ENCODE measurements around the gene KCNJ18. TPM values are rescaled to one million over a fixed set of nuclear protein-coding genes. Genes with fewer than 3 reads are reported as not detected.
"Not testable (repeated sequence)": the region's sequence is repeated elsewhere in the genome, so short reads cannot be mapped to it uniquely, and the experiment has no call there.

The KCNJ18 gene
- total RNA-seq, 1 experiment from 2014 or later, result not detected

- Histone ChIP-seq H4K20me1 (ENCODE audit: insufficient read depth, low read depth, low read length) (no peaks in the 10 kb centered on the region), H3K36me3 (ENCODE audit: insufficient read depth, low read length) (no peaks in the 10 kb centered on the region), H2AFZ (ENCODE audit: low read length) (no peak overlapping the region), H3K9me3 (ENCODE audit: low read length) (no peaks in the 10 kb centered on the region), H3K9me2 (replicated peaks; ENCODE audit: insufficient read depth, low read length) (no peaks in the 10 kb centered on the region), H3K27ac (ENCODE audit: low read length) (no peak overlapping the region), H3K4me3 (ENCODE audit: low read length) (no peak overlapping the region), H3K4me1 (ENCODE audit: low read length) (no peaks in the 10 kb centered on the region), H3K27me3 (ENCODE audit: low read length) (no peaks in the 10 kb centered on the region), H3K79me2 (ENCODE audit: low read length) (no peaks in the 10 kb centered on the region), H3K4me2 (ENCODE audit: low read depth, low read length, poor library complexity, severe bottlenecking) (no peak overlapping the region), H3K9ac (ENCODE audit: low read length) (no peak overlapping the region)
- DNase-seq, result peak; percentile 15
Observed at GRCh38 chr17:21687136-21687953, 5.0 kb upstream of the KCNJ18 start.

- no peak for DNase-seq
- no peaks in the 10 kb centered on the region for H3K36me3 ChIP-seq (ENCODE audit: insufficient read depth, low read length)
- no peaks in the 10 kb centered on the region for H3K79me2 ChIP-seq (ENCODE audit: low read length)
Observed at GRCh38 chr17:21688293-21688949, 3.9 kb upstream of the KCNJ18 start.

GRCh38 chr17:21689604-21690003 is 2.7 kb upstream of the KCNJ18 start:
- Histone ChIP-seq H4K20me1 (ENCODE audit: insufficient read depth, low read depth, low read length) (no peaks in the 10 kb centered on the region), H3K36me3 (ENCODE audit: insufficient read depth, low read length) (no peaks in the 10 kb centered on the region), H3K4me2 (ENCODE audit: low read depth, low read length, poor library complexity, severe bottlenecking) (no peak overlapping the region), H3K27ac (ENCODE audit: low read length) (no peak overlapping the region), H3K4me3 (ENCODE audit: low read length) (no peak overlapping the region), H3K79me2 (ENCODE audit: low read length) (no peaks in the 10 kb centered on the region), H3K9me3 (ENCODE audit: low read length) (no peaks in the 10 kb centered on the region), H2AFZ (ENCODE audit: low read length) (no peak overlapping the region), H3K27me3 (ENCODE audit: low read length) (no peaks in the 10 kb centered on the region), H3K4me1 (ENCODE audit: low read length) (no peaks in the 10 kb centered on the region), H3K9me2 (replicated peaks; ENCODE audit: insufficient read depth, low read length) (no peaks in the 10 kb centered on the region), H3K9ac (ENCODE audit: low read length) (no peak overlapping the region)
- peak; percentile 39 for DNase-seq

More at GRCh38 chr17:21688293-21688949, 3.9 kb upstream of the KCNJ18 start:
- no peaks in the 10 kb centered on the region for H3K4me1 ChIP-seq (ENCODE audit: low read length)
- H3K4me3 ChIP-seq (ENCODE audit: low read length), result no peak overlapping the region
- no peak overlapping the region for H3K4me2 ChIP-seq (ENCODE audit: low read depth, low read length, poor library complexity, severe bottlenecking)
- H3K9ac ChIP-seq (ENCODE audit: low read length), result no peak overlapping the region
- H3K9me2 ChIP-seq (replicated peaks; ENCODE audit: insufficient read depth, low read length), result no peaks in the 10 kb centered on the region
- no peaks in the 10 kb centered on the region for H3K27me3 ChIP-seq (ENCODE audit: low read length)
- no peak overlapping the region for H2AFZ ChIP-seq (ENCODE audit: low read length)
- no peaks in the 10 kb centered on the region for H3K9me3 ChIP-seq (ENCODE audit: low read length)
- H3K27ac ChIP-seq (ENCODE audit: low read length), result no peak overlapping the region
- no peaks in the 10 kb centered on the region for H4K20me1 ChIP-seq (ENCODE audit: insufficient read depth, low read depth, low read length)

- DNase-seq; H3K36me3 ChIP-seq (ENCODE audit: insufficient read depth, low read length); H3K27ac ChIP-seq (ENCODE audit: low read length); H3K27me3 ChIP-seq (ENCODE audit: low read length); H3K9me3 ChIP-seq (ENCODE audit: low read length); H4K20me1 ChIP-seq (ENCODE audit: insufficient read depth, low read depth, low read length); H3K4me3 ChIP-seq (ENCODE audit: low read length); H3K79me2 ChIP-seq (ENCODE audit: low read length); H3K9me2 ChIP-seq (replicated peaks; ENCODE audit: insufficient read depth, low read length); H3K9ac ChIP-seq (ENCODE audit: low read length); H2AFZ ChIP-seq (ENCODE audit: low read length); H3K4me2 ChIP-seq (ENCODE audit: low read depth, low read length, poor library complexity, severe bottlenecking); H3K4me1 ChIP-seq (ENCODE audit: low read length): not testable (repeated sequence)
Observed at GRCh38 chr17:21690811-21691210, 1.5 kb upstream of the KCNJ18 start.

GRCh38 chr17:21691481-21691880 is 842 bp upstream of the KCNJ18 start:
- H3K9ac ChIP-seq (ENCODE audit: low read length); H3K27me3 ChIP-seq (ENCODE audit: low read length); H3K4me3 ChIP-seq (ENCODE audit: low read length); H2AFZ ChIP-seq (ENCODE audit: low read length); H4K20me1 ChIP-seq (ENCODE audit: insufficient read depth, low read depth, low read length); H3K4me2 ChIP-seq (ENCODE audit: low read depth, low read length, poor library complexity, severe bottlenecking); H3K79me2 ChIP-seq (ENCODE audit: low read length); DNase-seq; H3K9me2 ChIP-seq (replicated peaks; ENCODE audit: insufficient read depth, low read length); H3K27ac ChIP-seq (ENCODE audit: low read length); H3K9me3 ChIP-seq (ENCODE audit: low read length); H3K4me1 ChIP-seq (ENCODE audit: low read length); H3K36me3 ChIP-seq (ENCODE audit: insufficient read depth, low read length): not testable (repeated sequence)

GRCh38 chr17:21692704-21693065 is 362 bp downstream of the KCNJ18 start:
- H3K79me2 ChIP-seq (ENCODE audit: low read length); H2AFZ ChIP-seq (ENCODE audit: low read length); H4K20me1 ChIP-seq (ENCODE audit: insufficient read depth, low read depth, low read length); H3K27me3 ChIP-seq (ENCODE audit: low read length); H3K36me3 ChIP-seq (ENCODE audit: insufficient read depth, low read length); H3K9me3 ChIP-seq (ENCODE audit: low read length); H3K9ac ChIP-seq (ENCODE audit: low read length); H3K4me1 ChIP-seq (ENCODE audit: low read length); H3K9me2 ChIP-seq (replicated peaks; ENCODE audit: insufficient read depth, low read length); H3K27ac ChIP-seq (ENCODE audit: low read length); H3K4me3 ChIP-seq (ENCODE audit: low read length); H3K4me2 ChIP-seq (ENCODE audit: low read depth, low read length, poor library complexity, severe bottlenecking): not testable (repeated sequence)
- DNase-seq, result peak; percentile 25

- not testable (repeated sequence) for H4K20me1 ChIP-seq (ENCODE audit: insufficient read depth, low read depth, low read length); H3K9ac ChIP-seq (ENCODE audit: low read length); H3K9me3 ChIP-seq (ENCODE audit: low read length); H2AFZ ChIP-seq (ENCODE audit: low read length); H3K36me3 ChIP-seq (ENCODE audit: insufficient read depth, low read length); H3K4me1 ChIP-seq (ENCODE audit: low read length); H3K4me3 ChIP-seq (ENCODE audit: low read length); H3K27ac ChIP-seq (ENCODE audit: low read length); H3K9me2 ChIP-seq (replicated peaks; ENCODE audit: insufficient read depth, low read length); H3K4me2 ChIP-seq (ENCODE audit: low read depth, low read length, poor library complexity, severe bottlenecking); H3K27me3 ChIP-seq (ENCODE audit: low read length); H3K79me2 ChIP-seq (ENCODE audit: low read length)
- DNase-seq, result peak; percentile 34
Observed at GRCh38 chr17:21693391-21693796, 1.1 kb downstream of the KCNJ18 start.

GRCh38 chr17:21693937-21694336 is 1.6 kb downstream of the KCNJ18 start:
- not testable (repeated sequence) for H3K27ac ChIP-seq (ENCODE audit: low read length); H3K27me3 ChIP-seq (ENCODE audit: low read length); H3K9me2 ChIP-seq (replicated peaks; ENCODE audit: insufficient read depth, low read length); H2AFZ ChIP-seq (ENCODE audit: low read length); H3K9ac ChIP-seq (ENCODE audit: low read length); H3K4me3 ChIP-seq (ENCODE audit: low read length); H4K20me1 ChIP-seq (ENCODE audit: insufficient read depth, low read depth, low read length); H3K4me1 ChIP-seq (ENCODE audit: low read length); H3K79me2 ChIP-seq (ENCODE audit: low read length); H3K9me3 ChIP-seq (ENCODE audit: low read length); H3K4me2 ChIP-seq (ENCODE audit: low read depth, low read length, poor library complexity, severe bottlenecking); H3K36me3 ChIP-seq (ENCODE audit: insufficient read depth, low read length)
- peak; percentile 34 for DNase-seq
